Thyroid gland (tissue), 4 donors: ENCODE results near the gene ZNF296.

Experiments
- POLR2A ChIP-seq, 2 donors: fragments of 450-650 bp; IDR thresholded peaks; one replicate each; pipeline ENCODE4 v1.6.1; 2017; ENCODE audit warnings: antibody characterized with exemption in 2 of 2, mild to moderate bottlenecking in 2 of 2, moderate library complexity in 1 of 2
- TF ChIP-seq, protein P1 (sequence below), 6 experiments: fragments of 200-600 bp in 3 of 6; fragments of 450-650 bp in 3 of 6; sonication (generic) in 3 of 6; IDR thresholded peaks; one replicate each; pipeline ENCODE4 v1.5.1; 2016 to 2019; ENCODE audit warnings: antibody characterized with exemption in 6 of 6, mild to moderate bottlenecking in 2 of 6, inconsistent platforms in 1 of 6, moderate library complexity in 1 of 6

GRCh38 chr19:45087531-45087930, 11.3 kb upstream of the ZNF296 start:
- TF ChIP-seq POLR2A (IDR thresholded peaks at IDR 0.05) = no peak
- TF ChIP-seq, protein P1, sequence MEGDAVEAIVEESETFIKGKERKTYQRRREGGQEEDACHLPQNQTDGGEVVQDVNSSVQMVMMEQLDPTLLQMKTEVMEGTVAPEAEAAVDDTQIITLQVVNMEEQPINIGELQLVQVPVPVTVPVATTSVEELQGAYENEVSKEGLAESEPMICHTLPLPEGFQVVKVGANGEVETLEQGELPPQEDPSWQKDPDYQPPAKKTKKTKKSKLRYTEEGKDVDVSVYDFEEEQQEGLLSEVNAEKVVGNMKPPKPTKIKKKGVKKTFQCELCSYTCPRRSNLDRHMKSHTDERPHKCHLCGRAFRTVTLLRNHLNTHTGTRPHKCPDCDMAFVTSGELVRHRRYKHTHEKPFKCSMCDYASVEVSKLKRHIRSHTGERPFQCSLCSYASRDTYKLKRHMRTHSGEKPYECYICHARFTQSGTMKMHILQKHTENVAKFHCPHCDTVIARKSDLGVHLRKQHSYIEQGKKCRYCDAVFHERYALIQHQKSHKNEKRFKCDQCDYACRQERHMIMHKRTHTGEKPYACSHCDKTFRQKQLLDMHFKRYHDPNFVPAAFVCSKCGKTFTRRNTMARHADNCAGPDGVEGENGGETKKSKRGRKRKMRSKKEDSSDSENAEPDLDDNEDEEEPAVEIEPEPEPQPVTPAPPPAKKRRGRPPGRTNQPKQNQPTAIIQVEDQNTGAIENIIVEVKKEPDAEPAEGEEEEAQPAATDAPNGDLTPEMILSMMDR (IDR thresholded peaks at IDR 0.05) = no peak
